ENCODE data around the gene ZNF668.

Gene ZNF668

DNA sequence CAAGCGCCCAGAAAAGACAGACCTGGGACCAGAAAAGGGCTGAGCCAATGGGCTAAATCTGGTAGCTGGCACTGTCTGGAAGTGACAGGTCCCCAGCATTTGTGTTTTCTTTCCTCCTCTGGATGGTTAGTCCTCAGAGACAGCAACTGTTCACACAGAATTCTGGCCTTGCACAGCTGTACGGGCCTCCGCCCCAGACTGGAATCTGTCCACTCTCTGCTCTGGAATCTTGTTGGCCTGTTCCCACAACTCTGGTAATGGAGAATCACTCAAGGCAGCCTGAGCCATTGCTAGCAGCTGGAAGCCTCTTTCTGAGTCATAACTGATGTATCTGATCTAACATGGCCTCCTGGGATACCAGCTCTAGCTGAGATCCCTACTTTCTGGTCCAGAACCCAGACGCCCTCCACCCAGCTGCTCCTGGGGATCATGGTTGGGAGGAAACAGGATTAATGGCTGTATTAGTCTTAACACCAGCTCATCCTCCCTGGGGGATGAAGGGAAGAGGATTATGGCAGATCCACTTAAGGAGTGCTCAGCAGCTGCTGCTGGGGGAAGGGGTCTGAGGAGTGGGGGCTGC lies 9.1 kb downstream of the ZNF668 start:
- H3K4me3 ChIP-seq (ENCODE audit: low read depth, low read length) = no peak overlapping the region
- TF ChIP-seq, protein P1, sequence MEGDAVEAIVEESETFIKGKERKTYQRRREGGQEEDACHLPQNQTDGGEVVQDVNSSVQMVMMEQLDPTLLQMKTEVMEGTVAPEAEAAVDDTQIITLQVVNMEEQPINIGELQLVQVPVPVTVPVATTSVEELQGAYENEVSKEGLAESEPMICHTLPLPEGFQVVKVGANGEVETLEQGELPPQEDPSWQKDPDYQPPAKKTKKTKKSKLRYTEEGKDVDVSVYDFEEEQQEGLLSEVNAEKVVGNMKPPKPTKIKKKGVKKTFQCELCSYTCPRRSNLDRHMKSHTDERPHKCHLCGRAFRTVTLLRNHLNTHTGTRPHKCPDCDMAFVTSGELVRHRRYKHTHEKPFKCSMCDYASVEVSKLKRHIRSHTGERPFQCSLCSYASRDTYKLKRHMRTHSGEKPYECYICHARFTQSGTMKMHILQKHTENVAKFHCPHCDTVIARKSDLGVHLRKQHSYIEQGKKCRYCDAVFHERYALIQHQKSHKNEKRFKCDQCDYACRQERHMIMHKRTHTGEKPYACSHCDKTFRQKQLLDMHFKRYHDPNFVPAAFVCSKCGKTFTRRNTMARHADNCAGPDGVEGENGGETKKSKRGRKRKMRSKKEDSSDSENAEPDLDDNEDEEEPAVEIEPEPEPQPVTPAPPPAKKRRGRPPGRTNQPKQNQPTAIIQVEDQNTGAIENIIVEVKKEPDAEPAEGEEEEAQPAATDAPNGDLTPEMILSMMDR (conservative IDR thresholded peaks at IDR 0.05; ENCODE audit: low read depth, low read length) = no peak
- DNase-seq (ENCODE audit: low read depth) = peak; percentile 95

DNA sequence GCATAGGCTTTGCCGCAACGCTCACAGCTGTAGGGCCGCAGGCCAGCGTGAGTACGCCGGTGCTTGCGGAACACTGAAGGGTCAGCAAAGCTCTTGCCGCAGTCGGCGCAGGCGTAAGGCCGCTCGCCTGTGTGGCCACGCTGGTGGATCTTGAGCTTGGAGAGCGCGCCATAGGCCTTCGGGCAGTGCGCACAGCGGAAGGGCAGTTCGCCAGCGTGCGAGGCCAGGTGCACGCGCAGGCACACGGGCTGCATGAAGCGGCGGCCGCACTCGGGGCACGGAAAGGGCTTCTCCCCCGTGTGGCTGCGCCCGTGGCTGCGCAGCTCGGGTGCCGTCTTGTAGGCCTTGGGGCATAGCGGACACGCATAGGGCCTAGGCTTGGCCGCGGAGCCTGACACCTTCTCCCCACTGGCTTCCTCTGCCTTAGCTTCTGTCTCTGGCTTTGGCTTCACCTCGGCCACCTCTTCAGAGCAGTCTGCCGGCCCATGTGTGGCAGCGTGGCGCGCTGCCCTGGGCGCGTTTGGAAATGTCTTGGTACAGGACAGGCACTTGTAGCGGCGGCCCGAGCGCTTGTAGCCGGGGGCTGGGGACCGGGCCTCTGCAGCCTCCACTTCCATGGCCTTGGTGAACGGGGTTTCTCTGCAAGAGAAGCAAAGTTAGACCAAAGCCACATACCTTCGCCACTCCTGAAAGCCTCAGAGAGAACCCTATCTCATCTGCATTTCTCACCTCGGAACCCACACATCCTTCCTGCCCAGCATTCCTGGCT lies 10.0 kb downstream of the ZNF668 start:
- no peak overlapping the region for H3K4me3 ChIP-seq (ENCODE audit: low read depth, low read length)
- TF ChIP-seq, protein P1 (conservative IDR thresholded peaks at IDR 0.05; ENCODE audit: low read depth, low read length) = no peak
- DNase-seq (ENCODE audit: low read depth) = no peak

DNA sequence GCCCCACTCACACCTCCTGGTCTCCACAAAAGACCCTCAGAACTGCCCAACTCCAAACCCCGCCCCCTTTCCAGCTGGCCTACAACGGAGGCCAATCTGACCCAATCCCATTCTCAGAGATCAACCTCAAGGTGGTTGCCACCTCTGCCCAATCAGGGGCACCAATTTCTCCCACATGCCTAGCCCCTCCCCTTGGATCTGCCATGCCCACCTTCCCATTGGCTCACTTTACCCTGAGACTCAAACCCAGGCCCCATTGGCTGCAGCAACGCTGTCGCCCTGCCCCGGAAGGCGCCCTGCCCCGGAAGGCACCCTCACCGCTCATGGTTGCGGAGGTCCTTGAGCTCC lies 10.6 kb downstream of the ZNF668 start:
- H3K4me3 ChIP-seq (ENCODE audit: low read depth, low read length) = no peak overlapping the region
- no peak for DNase-seq (ENCODE audit: low read depth)
- TF ChIP-seq, protein P1 (conservative IDR thresholded peaks at IDR 0.05; ENCODE audit: low read depth, low read length) = no peak

DNA sequence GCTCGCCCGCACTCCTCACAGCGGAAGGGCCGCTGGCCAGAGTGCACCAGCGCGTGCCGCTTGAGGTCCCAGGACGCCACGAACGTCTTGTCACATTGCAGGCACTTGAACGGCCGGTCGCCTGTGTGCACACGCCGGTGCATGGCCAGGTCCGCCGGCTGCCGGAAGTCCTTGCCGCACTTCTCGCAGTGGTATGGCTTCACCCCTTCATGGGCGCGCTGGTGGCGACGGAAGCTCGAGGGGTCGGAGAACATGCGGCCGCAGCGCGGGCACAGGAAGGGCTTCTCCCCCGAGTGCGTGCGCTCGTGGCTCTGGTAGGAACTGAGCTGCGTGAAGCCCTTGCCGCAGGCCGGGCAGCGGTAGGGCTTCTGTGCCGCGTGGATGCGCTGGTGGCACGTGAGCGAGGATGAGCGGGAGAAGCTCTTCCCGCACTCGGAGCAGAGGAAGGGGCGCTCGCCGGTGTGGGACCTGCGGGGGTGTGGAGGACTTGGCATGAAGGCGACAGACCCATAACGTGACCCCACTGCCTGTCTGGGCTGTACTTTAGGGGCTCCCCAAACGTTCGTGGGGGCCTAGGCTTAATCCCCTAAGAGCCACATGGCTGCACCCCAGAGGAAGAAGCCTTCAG lies 12.1 kb downstream of the ZNF668 start:
- DNase-seq (ENCODE audit: low read depth) = no peak

DNA sequence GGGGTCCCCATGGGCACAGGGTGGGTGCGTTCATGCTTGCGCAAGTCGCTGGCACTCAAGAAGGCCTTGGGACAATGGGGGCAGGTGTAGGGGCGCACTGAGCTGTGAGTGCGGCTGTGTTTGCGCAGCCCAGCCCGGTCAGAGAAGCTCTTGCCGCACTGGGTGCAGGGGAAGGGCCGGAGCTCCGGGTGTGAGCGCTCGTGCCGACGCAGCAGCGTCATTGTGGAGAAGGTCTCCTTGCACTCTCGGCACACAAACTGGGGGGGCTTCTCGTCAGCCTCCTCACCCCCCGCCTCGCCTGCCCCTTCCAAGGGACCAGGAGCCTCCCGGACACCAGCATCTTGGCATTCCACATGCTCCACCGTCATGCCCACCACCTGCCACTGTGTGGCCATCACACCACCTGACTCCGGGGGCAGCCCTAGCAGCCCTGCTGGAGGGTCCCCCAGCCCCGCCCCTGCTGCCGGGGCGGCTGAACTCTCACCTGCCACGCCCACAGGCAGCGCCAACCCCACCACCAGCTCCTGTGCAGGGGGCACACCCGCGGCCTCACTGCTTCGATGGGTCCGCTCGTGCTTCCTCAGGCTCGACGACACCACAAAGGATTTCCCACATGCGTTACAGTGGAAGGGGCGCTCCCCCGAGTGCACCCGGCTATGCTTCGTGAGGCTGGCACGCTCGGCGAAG lies 12.8 kb downstream of the ZNF668 start:
- TF ChIP-seq, protein P1 (conservative IDR thresholded peaks at IDR 0.05; ENCODE audit: low read depth, low read length) = no peak
- H3K4me3 ChIP-seq (ENCODE audit: low read depth, low read length) = no peak overlapping the region
- no peak for DNase-seq (ENCODE audit: low read depth)

More for the DNA sequence above, 12.1 kb downstream of the ZNF668 start:
- no peak overlapping the region for H3K4me3 ChIP-seq (ENCODE audit: low read depth, low read length)
- TF ChIP-seq, protein P1 (conservative IDR thresholded peaks at IDR 0.05; ENCODE audit: low read depth, low read length) = no peak

DNA sequence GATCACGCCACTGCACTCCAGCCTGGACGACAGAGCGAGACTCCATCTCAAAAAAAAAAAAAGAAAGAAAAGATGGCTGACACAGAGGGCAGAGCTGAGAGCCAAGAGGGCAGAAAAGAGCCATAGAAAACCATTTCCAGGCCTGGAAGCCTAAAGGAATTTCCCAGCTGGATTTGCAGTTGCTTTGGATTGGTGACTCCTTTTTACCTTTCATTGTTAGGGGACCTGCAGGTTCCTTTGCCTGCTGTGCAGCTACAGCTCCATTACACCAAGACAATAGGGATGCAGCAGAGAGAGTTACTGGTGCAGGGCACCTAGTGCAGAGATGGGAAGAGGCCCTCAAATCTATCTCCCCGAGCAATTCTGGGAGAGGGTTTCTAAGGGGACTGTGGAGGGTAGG lies 18.4 kb downstream of the ZNF668 start:
- DNase-seq (ENCODE audit: low read depth) = no peak
- no peak overlapping the region for H3K4me3 ChIP-seq (ENCODE audit: low read depth, low read length)
- TF ChIP-seq, protein P1 (conservative IDR thresholded peaks at IDR 0.05; ENCODE audit: low read depth, low read length) = no peak

All from choroid plexus epithelial cell (primary cell).